Inflammatory macrophage treated with lipopolysaccharide for 4 hours (primary cell): ENCODE measurements around the gene USP3.
A peak's percentile ranks its signal among the peaks of the same experiment; 100 is the strongest.

ENCODE experiments used
- DNase-seq: peaks from one replicate; pipeline ENCODE4 v3.0.0-alpha.2; 2020

Gene USP3

DNA sequence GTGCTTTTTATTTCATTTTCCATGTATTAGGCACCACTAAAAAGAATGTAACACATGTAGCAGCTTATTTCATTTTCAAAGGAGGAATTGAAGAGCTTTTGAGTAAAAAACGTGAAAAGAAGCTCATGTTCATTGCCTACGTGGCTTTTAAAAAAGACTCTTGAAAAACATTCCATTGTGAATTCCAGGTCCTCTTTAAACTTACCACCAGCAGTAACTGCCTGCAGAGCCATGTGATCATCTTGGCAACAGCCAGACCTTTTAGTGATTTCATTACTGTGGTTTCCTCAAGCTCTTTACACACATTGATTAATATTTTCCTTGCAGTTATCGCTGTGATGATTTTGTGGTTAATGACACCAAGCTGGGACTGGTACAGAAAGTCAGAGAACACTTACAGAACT lies 49.0 kb downstream of the USP3 start:
- DNase-seq = peak; percentile 77

DNA sequence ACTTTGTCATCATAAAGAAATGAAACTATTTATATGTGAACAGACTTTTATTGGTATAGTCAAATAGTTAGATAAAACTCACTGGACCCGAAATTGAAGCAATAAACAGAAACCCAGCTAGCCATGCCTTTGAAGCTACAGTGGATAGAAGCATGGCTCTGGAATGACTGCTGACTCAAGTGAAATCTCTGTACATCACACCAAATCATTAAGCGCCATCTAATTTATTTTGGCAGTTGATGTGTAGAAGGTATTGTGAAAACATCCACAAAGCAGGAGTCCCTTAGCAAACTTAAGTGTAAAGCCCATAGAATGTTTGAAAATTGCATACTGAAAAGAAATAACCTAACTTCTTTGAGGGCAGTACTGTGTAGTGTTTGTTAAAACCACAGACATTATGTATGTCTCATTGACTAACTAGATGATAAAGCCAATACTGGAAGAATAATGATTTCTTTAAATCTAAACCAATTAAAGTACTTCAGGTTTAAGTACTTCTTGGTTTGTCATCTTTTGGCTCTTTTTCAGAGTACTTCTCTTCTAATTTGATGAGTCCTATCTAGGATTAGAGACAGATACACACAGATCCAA lies 50.0 kb downstream of the USP3 start:
- no peak for DNase-seq

DNA sequence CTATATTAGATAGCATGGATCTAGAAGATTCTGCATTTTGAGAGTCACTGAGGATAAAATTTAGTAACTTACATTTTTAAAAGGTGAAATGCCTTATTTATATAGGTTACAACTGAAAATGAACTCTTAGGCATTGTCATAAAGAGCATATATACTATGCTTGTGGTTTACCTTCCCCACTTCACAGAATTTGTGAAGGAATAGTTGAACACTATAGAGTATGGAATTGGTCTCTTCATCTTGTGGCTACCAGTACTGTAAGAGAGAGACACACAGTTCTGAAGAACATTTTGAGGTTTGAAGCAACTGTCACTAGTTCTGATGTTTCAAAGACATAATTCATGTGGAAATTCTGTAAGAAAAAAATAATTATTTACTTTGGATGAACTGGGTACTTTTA lies 51.1 kb downstream of the USP3 start:
- DNase-seq = no peak

DNA sequence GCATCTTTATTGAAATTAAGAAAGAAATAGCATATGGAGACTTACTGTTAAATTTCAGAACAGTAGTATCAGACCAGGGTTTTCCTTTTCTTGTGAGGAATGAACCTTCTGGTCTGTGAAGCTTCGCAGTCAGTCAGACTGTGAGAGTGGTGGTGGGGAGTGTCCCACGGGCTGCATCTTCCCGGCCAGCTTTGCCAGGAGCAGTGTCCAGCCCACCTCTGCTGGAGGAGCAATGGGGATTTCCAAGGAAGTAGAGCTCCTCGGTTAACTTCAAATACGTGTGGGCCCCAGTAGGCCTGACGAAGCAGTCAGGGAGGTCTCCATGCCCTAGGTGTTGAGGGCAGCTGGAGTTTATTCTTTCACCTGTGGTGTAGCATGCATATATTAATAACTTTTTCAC lies 51.9 kb downstream of the USP3 start:
- no peak for DNase-seq

DNA sequence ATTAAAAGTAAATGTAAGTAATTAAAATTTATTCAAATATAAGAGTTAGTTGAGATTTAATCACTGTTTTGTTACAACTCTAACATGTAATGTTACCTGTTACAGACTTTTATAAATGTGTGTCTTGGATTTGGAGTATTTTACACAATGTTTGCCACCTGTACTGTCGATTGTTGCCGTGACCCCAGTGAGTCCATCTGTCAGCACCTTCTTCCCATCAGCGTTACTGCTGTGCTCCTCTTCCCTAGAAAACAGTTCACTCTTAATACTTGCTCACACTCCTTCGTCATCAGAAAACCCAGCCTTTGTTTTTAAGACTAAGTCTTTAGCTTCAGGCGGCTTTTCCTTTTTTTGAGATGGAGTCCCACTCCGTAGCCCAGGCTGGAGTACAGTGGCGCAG lies 52.3 kb downstream of the USP3 start:
- no peak for DNase-seq

DNA sequence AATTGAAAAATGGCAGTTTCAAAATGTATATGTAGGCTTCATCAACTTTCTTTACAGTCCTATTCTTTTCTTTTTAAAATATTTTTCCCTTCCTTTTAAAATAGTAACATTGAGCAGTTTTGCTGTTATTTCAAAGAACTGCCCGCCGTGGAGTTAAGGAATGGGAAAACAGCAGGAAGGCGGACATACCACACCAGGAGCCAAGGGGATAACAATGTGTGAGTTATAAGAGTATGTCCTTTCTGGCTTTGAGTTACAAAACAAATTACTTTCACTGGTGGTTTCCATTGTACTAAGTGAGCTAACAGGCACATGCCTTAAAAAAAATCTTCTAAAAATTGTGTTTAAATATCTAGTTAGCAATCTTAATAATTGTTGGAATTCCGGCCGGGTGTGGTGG lies 55.4 kb downstream of the USP3 start:
- no peak for DNase-seq

DNA sequence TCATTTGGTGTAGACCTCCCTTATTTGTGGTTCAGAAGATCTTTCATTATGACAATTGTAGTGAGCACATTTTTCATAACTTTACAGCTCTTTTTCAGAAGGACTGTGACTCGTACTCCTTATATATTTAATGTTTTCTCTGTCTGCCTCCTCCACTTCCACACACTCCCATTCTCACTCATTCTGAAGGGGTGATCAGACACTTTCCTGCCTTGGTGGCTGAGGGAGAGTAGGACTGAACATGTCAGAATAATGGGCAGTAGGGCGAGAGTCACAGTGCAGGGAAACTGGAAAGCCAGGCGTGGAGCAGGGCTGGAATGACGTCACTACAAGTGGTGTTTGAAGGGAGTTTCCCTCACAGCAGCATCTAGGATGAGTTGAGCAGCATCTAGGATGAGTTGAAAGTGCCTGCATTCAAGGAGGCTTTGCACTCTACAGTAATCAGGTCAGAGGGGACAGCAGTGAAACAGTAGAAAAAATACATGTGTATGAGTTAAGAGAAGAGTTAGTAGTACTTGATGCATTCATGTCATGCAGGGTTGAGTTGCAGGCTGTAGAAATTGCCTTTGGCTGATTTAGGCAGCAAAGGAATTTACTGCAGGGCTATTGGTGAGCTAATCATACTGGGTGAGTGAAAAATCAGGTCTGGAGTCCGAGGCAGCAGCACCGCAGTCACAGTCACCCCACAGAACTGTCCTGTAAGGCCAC lies 56.5 kb downstream of the USP3 start:
- no peak for DNase-seq

DNA sequence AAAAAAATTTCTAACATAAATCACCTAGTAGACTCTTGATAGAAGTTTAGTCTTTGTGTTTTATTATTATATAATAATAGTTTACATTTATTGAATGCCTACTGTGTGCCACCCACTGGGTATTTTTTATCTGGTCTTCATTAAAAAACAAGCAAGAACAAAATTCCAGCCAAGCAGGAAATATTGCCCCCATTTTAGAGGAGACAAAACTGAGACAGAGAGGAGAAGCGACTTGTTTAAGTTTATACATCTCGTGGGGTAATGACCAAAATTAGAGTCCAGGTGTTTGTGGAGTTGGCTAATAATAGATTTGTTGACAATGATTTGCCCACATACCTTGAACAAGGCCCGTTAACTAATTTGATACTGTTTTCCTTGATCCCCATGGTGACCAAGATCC lies 59.7 kb downstream of the USP3 start:
- no peak for DNase-seq

DNA sequence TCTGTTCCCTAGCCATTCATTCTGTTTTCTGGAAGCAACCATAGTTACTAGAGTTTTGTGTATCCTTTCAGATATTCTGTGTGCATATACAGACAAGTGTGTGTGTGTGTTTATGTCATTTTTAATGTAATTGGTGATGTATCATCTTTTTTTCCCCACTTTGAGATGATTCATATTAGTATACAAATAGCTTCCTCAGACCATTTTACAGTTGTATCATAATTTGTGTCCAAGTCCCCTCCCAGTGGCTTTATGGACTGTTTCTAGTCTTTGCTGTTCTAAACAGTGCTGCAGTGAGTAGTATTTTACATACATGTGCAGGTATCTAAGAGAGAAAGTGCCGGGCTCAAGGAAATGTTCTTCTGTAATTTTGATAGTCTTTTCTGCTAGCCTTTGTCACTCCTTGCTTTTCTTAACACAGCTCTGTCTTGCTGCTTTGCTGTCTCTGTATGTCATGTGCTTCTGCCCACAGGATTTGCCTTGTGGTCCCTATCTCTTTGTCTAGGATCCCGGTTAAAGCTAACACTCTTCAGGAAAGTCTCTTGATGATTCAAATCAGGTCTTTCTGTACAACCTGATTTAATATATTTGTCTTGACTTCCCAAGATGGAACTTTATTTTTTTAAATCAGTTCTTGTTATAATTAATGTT lies 61.3 kb downstream of the USP3 start:
- DNase-seq = peak; percentile 43

DNA sequence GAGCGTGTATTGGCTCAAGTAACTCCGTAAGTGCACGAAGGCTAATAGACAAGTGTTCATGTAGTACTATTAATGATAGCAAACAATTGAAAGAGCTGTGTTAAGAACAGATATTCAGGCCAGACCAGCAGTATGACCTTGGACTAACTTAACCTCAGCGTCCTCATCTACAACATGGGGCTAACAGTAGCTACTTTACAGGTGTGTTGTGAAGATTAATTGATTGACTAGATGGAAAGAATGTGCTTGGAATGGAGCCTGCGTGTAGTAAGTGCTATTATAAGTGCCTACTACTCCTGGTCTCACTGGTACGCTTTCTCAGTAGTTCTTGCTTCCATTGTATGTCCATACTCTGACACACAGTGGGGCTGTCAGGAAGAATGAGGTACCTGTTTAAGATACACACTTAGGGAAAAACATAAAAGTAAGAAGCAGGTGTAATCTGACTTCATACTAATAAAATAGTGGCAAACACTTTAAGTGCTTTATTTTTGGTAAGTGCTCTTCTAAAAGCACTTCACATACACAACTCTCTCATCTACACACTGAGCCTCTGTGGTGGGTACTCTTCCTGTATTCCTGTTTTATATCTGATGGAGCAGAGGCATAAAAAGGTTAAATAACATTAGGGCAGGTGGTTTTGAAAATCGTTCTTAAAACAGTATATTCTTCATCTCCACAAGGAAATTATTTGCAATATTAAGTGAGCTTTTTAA lies 68.5 kb downstream of the USP3 start:
- DNase-seq = no peak

DNA sequence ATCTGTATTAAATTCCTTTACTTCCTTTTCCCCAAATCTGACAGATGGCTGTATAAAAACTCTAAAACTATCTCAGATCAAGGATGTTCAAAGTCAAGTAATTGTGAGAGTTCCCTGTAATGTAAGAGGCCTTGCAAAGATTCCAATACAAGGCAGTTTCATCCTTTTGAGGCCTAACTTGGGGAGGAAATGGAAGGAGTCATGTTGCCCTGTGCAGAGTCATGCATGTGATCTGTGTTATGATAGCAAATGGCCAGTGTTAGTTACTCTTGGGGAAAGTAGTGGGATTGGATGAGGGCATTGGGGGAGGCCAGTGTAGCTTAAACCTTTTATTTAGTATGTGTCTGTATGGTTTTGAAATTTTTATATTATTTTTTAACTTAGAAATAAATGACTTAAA lies 69.1 kb downstream of the USP3 start:
- DNase-seq = no peak

DNA sequence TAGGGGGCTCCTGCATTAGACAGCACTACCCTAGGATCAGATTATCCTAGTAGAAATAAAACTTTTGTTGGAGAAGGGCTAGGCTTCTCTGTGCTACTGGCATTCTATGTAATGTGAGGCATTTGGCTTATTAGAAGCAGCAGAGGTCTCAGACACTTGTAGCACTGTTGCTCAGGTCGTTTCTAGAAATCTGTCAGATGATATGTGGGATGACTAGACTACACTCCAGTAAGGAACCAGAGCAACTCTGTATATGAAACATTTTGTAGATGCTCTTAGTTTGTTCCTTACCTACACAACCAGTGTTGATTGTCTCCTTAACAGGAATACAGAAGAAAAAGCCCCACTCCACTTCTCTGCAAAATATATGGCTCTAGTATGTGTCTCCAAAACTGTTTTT lies 70.9 kb downstream of the USP3 start:
- no peak for DNase-seq

DNA sequence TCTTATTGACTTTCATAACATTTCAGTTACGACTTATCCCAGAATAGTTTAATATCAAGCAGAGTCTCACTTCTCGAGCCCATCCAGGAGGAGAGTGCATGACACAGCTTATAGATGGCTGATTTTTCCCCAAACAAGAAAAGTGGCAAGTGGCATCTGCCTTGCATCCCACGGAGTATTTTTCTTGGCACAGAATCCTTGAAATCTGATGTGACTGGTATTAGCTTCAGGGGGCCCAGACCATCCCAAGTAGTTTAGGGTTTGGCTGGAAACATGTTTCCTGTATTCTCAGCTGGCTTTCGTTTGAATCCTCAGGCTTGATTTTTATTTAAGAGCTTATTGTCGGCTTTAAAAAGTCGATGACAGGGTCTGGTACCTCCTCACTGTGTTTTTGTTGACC lies 72.0 kb downstream of the USP3 start:
- no peak for DNase-seq

DNA sequence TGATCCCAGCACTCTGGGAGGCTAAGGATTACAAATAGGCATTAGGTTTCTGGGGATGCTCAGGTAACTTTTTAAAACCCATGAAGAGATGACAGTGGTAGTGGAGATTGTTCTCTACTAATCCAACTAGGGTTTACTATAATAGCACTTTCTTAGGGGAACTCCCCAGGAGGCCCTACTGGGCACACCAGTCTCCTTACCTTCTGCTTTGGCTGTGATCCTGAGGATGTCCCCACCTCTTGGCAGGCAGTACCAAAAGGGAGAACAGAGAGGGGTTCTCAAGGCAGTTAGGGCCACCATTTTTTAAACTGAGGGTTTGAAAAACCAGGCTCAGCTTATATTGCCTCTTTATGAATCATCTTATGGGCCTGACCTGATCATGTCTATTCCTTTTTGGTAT lies 77.8 kb downstream of the USP3 start:
- no peak for DNase-seq

DNA sequence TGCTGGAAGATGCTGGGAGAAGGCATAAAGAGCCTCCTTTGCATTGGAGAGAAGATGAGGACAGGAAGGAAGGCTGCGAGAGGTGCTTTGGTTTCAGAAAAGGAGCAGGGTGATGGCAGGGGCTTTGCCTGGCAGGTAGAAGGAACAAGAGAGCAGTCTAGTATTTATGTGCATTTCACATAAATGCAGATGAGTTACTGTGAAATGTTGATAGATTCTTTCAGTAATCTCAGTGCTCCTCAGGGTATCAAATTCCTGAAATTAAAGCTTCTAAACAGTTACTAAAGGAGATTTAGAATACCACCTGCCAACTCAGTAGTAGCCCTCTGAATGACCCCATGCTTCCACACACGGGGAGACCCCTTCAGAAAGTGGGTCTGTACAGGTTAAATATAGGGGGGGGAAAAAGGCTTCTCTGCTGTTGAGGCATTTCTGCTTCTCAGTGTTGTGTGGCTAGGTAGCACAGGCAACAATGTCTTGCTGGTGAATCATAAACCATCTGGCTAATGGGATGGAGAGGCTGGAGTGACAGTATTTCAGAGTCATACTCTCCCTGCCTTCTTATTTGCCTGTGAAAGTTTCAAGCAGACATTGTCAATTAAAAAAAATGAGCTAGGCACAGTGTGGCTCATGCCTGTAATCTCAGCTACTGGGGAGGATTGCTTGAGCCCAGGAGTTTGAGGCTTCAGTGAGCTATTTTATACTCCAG lies 78.5 kb downstream of the USP3 start:
- no peak for DNase-seq

DNA sequence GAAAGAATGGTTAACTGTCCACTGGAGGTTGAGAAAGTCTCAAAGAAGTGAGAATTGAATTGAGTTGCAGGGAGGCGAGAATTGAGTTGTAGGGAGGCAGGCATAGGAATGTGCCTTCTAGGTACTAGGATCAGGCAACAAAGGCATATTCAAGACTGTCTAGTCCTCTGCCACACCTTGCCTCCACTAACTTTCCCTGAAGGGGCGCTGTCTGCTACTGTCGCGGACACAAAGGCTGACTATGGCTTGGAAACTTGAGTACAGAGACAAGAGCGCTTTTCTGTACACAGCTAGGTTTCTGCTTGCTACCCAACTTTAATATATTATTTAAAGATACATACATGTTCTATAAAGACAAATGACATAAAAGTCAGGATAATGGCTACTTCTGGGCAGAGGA lies 82.4 kb downstream of the USP3 start:
- DNase-seq = no peak

DNA sequence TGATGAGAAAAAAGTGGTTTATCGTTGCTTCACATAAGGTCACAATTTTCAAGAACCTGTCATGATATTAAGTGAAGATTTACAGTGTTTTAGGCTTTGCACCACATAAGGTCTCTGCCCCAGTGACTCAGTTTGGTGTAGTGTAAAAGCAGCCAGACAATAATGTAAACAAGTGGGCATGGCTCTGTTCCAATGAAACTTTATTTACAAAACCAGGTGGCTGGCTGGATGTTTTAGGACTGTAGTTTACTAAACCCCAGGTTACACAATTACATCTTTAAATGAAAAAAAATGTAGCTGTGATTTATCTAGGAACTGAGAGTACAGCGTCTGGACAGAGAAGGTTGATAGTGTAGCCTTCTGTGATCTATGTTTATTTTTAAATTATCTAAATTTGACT lies 83.1 kb downstream of the USP3 start:
- no peak for DNase-seq

DNA sequence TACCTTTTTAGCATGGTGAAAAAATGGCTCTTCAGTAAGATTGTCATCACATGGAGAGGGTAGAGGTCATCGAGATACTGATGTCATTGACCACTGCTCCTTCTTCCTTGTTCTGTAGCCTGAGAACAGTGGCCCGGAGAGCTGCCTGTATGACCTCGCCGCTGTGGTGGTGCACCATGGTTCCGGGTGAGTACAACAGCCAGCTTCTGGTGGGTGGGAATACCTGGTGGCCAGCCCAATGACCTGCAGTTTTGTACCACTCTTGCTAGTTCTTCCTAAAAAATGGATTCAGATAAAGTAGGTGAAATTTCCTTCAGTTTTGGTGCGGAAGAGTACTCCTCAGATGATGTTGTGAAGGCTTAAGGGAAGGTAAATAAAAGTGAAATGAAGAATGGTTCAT lies 84.4 kb downstream of the USP3 start:
- DNase-seq = no peak

DNA sequence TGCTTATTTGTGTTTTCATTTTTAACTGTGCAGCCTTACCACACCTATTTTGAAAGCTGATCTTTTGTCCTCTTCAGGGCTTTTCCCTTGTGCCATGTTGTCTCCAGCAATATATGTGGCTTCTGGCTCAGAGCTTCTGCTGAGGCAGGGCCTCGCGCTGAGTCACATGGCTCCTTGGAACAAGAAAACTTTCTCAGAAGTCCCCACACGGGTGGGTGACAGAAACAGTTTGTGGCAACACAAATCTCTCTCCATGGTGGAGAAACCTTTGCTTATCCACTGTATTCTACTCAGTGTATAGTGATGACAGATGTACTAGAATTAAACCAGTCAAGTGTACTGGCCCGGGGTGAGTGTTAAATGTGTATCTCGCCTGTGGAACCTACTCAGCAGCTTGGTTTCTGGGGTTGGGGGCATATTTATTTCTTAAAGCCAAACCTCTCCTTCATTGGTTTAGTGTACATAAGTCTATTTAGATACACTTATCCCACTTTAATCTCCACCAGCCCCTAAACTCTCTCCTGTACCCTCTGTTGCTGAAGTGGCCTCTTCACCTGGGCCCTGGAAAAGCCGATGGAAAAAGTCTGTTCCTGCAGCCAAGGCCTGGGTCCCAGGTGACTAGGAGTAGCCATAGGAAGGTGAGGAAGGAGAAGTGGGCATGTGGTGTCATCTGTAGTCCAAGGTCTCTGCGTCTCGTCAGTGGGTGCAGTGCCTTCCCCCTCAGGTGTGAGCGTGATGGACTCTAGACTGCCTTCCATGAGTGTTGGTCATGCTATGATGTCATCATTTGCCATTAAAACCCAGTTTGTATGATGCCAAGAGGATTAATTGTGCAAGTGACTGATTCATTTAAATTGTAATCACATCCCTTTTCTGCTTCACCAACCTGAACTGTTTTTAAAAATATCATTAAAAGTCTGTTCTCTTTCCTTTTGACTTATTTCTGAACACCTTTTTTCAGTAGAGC lies 89.6 kb downstream of the USP3 start:
- peak; percentile 19 for DNase-seq

DNA sequence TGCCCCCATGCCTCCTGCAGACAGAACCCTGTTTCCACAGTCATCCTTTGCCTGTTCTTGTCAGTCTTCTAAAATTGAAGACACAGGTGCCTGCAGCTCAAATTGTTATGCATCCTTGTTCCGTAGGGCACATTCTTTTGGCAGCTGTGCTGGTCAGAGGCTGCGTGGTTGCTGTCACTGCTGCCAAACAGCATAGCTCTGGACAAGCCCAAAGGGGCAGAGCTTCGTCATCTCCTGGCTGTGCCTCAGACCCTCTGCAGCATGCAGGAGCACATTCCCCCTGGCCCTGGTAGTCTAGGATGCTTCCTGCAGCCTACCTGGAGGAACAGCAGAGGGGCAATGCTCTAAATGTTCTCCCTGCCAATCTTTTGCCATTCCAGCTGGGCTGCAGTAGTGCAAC lies 90.7 kb downstream of the USP3 start:
- DNase-seq = no peak

DNA sequence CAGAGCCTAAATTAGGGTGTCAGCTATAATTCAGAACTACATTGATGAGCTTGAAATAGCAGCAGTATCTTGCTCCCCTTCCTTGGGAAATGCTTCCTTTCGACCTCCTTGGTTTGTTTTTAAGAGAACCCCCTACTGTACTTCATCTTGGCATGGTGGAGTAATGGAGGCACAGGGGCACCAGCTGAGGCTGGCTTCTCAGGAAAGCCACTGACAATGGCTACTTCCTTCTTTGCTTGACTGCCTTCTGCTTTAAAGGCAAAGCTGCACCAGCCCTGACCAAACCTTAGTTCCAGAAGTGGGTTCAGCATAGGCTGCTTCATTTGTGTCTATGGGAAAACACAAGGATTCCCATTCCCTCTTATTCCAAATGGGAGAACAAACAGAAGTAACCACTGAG lies 91.3 kb downstream of the USP3 start:
- no peak for DNase-seq

DNA sequence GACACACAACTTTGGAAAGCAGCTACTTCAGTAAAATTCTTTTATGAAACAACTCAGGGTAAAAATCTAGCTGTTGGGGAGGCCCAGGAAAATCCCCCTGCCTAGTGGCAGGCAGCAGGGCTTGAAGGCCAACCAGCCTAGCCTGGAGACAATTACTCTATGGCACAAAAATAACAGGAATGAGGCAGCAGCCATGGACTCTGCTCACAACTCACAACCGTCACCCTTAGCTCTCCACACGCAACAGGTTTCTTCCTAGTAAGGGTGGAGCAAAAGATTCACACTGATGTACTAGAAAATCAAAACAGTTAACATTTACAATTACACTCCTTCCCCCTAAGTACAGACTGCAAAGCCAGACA lies 92.3 kb downstream of the USP3 start:
- DNase-seq = no peak
